ENCODE measurements around the gene OR4C6. TPM values are rescaled to one million over a fixed set of nuclear protein-coding genes. Genes with fewer than 3 reads are reported as not detected.
A peak's percentile ranks its signal among the peaks of the same experiment; 100 is the strongest.

The OR4C6 gene
- total RNA-seq, 4 donors from 2014 or later, result not detected

DNA sequence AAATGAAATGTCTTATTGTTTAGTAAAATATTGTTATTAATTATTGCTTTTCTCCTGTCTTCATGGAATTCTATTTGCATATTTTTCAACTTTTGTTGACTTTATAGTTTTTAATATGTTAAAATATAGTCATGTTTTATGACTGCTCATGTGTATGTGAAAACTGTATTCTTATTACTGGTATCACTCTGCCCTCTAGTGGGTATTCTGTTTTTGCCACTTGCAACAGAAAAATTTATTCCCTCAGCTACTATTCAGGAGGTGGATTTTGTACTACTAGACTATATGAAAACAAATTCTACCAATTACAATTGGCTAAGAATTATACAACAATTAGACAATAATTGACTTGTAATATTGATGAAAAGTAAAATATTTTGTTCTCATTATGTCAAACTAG lies 45.0 kb downstream of the OR4C6 start:
- Histone ChIP-seq H3K36me3 (no peaks in the 10 kb centered on the region), H3K27me3 (no peaks in the 10 kb centered on the region), H3K4me1 (no peaks in the 10 kb centered on the region), H3K27ac (no peak overlapping the region), H3K4me3 (no peak overlapping the region), H3K9me3 (peaks cover 0 to 6% (median 3%) of the 10 kb centered on the region in 4 donors)
- TF ChIP-seq POLR2A (IDR thresholded peaks at IDR 0.05), result no peak
- peak in 2 of 6 experiments; percentile 6 to 8 for TF ChIP-seq CTCF (IDR thresholded peaks at IDR 0.05)
- DNase-seq, result no peak

GRCh38 chr11:55714982-55715888 lies 53.2 kb downstream of the OR4C6 start:
- Histone ChIP-seq H3K4me1 (no peaks in the 10 kb centered on the region), H3K4me3 (no peak overlapping the region), H3K27me3 (no peaks in the 10 kb centered on the region), H3K27ac (no peak overlapping the region), H3K9me3 (peaks cover 0 to 4% (median 0%) of the 10 kb centered on the region in 4 donors), H3K36me3 (no peaks in the 10 kb centered on the region)
- TF ChIP-seq CTCF (IDR thresholded peaks at IDR 0.05) (no peak), POLR2A (IDR thresholded peaks at IDR 0.05) (no peak)
- no peak for DNase-seq

Other genes with a start within 250 kb of the OR4C6 start
- gene OR4C15, start 107.7 kb upstream of the OR4C6 start, total RNA-seq, result not detected
- gene OR4C16, start 90.1 kb upstream of the OR4C6 start, total RNA-seq, result not detected
- gene OR4C11, start 54.6 kb upstream of the OR4C6 start, total RNA-seq, result not detected
- gene OR4P4, start 27.1 kb upstream of the OR4C6 start, total RNA-seq, result not detected
- not detected for gene OR4S2, start 13.9 kb upstream of the OR4C6 start, total RNA-seq
- gene OR5D13, start 111.2 kb downstream of the OR4C6 start, total RNA-seq, result not detected
- gene OR5D14, start 133.4 kb downstream of the OR4C6 start, total RNA-seq, result not detected
- not detected for gene OR5L1, start 149.2 kb downstream of the OR4C6 start, total RNA-seq
- gene OR5D18, start 157.4 kb downstream of the OR4C6 start, total RNA-seq, result not detected
- not detected for gene OR5L2, start 165.0 kb downstream of the OR4C6 start, total RNA-seq
- gene OR5D16, start 176.6 kb downstream of the OR4C6 start, total RNA-seq, result not detected
- gene TRIM51, start 221.1 kb downstream of the OR4C6 start, total RNA-seq, result not detected